ENCODE data around the gene LRSAM1.

Gene LRSAM1

GRCh38 chr9:127426756-127427155 is 24.6 kb upstream of the LRSAM1 start:
- no peak for DNase-seq (ENCODE audit: low read depth in 2 of 2)

GRCh38 chr9:127428348-127428747 is 23.0 kb upstream of the LRSAM1 start:
- no peak for DNase-seq (ENCODE audit: low read depth in 2 of 2)

- no peak for DNase-seq (ENCODE audit: low read depth in 2 of 2)
These were observed 20.9 kb upstream of the LRSAM1 start for GRCh38 chr9:127430415-127430814.

GRCh38 chr9:127437497-127438264 is 13.6 kb upstream of the LRSAM1 start:
- no peak for DNase-seq (ENCODE audit: low read depth in 2 of 2)

- no peak for DNase-seq (ENCODE audit: low read depth in 2 of 2)
These were observed 12.9 kb upstream of the LRSAM1 start for GRCh38 chr9:127438394-127438793.

GRCh38 chr9:127444283-127444920 is 6.9 kb upstream of the LRSAM1 start:
- no peak for DNase-seq (ENCODE audit: low read depth in 2 of 2)

GRCh38 chr9:127444921-127445850 is 6.1 kb upstream of the LRSAM1 start:
- DNase-seq (ENCODE audit: low read depth in 2 of 2), result no peak

GRCh38 chr9:127445851-127446712 is 5.2 kb upstream of the LRSAM1 start:
- no peak for DNase-seq (ENCODE audit: low read depth in 2 of 2)

- DNase-seq (ENCODE audit: low read depth in 2 of 2), result no peak
These were observed 4.4 kb upstream of the LRSAM1 start for GRCh38 chr9:127446713-127447415.

- DNase-seq (ENCODE audit: low read depth in 2 of 2), result no peak
These were observed 3.7 kb upstream of the LRSAM1 start for GRCh38 chr9:127447416-127448111.

- DNase-seq (ENCODE audit: low read depth in 2 of 2), result no peak
These were observed 3.1 kb upstream of the LRSAM1 start for GRCh38 chr9:127448112-127448805.

GRCh38 chr9:127449332-127449966 is 1.9 kb upstream of the LRSAM1 start:
- DNase-seq (ENCODE audit: low read depth in 2 of 2), result no peak

- no peak for DNase-seq (ENCODE audit: low read depth in 2 of 2)
These were observed 1.0 kb upstream of the LRSAM1 start for GRCh38 chr9:127450243-127450760.

- DNase-seq (ENCODE audit: low read depth in 2 of 2), result no peak
These were observed 223 bp downstream of the LRSAM1 start for GRCh38 chr9:127451608-127451857.

- no peak for DNase-seq (ENCODE audit: low read depth in 2 of 2)
These were observed 747 bp downstream of the LRSAM1 start for GRCh38 chr9:127451858-127452656.

- DNase-seq (ENCODE audit: low read depth in 2 of 2), result no peak
These were observed 1.4 kb downstream of the LRSAM1 start for GRCh38 chr9:127452691-127453090.

- DNase-seq (ENCODE audit: low read depth in 2 of 2), result no peak
These were observed 4.1 kb downstream of the LRSAM1 start for GRCh38 chr9:127455324-127455992.
